C4-2B (cell line): ENCODE measurements around the gene SYT1.

Experiments used
- ZFX ChIP-seq: fragments of 450-650 bp; IDR thresholded peaks from 2 replicates; pipeline ENCODE4 v1.6.1; 2017
- TF ChIP-seq, protein P1 (sequence below): fragments of 450-650 bp; conservative IDR thresholded peaks from 2 replicates; pipeline ENCODE4 v1.5.1; 2017; ENCODE audit warnings: mild to moderate bottlenecking

DNA sequence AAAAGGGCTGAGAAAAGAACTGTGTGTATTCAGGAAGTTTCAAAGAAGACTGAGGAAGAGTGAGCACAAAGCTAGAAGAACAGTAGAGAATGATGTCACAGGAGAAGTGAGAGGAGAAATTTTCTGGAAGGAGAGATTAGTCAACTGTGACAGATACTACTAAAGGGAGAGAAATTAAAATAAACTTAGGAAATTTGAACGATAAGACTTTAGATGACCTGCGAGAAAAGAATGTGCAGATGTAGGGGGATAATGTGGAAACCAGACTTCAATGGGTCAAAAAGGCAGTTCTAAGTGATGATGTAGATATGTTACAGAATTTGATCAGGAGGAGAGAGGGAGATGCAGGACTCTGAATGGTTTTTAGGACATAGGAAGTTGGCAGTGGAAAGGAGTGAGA is 287.4 kb downstream of the SYT1 start:
- TF ChIP-seq, protein P1, sequence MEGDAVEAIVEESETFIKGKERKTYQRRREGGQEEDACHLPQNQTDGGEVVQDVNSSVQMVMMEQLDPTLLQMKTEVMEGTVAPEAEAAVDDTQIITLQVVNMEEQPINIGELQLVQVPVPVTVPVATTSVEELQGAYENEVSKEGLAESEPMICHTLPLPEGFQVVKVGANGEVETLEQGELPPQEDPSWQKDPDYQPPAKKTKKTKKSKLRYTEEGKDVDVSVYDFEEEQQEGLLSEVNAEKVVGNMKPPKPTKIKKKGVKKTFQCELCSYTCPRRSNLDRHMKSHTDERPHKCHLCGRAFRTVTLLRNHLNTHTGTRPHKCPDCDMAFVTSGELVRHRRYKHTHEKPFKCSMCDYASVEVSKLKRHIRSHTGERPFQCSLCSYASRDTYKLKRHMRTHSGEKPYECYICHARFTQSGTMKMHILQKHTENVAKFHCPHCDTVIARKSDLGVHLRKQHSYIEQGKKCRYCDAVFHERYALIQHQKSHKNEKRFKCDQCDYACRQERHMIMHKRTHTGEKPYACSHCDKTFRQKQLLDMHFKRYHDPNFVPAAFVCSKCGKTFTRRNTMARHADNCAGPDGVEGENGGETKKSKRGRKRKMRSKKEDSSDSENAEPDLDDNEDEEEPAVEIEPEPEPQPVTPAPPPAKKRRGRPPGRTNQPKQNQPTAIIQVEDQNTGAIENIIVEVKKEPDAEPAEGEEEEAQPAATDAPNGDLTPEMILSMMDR = no peak
- TF ChIP-seq ZFX = no peak
